HepG2 (cell line): Measurements from ENCODE around the gene SCMH1. TPM values are rescaled to one million over a fixed set of nuclear protein-coding genes. Genes with fewer than 3 reads are reported as not detected.

Experiments used
- ATAC-seq: fragments of 200-7000 bp; cut with Tn5 transposase; 3 replicates; pipeline ENCODE4 v1.9.1; 2020; ENCODE audit warnings: mild to moderate bottlenecking, moderate library complexity
- BruUV-seq: library from RNA; stranded (reverse); fragments of 400-500 nt; replicated peaks from 2 replicates; lab custom pipeline; 2021; lab: Mats Ljungman, UMichigan
- CTCF ChIA-PET: fragments of 300-600 bp; formaldehyde crosslinking; extraction: SDS; loops from one replicate; lab custom pipeline; 2021; ENCODE audit warnings: low total read pairs, inconsistent platforms, low intra/inter-chr PET ratio; lab: Yijun Ruan, JAX
- POLR2A ChIA-PET: fragments of 350-600 bp; sonication (Branson Sonifier 250); formaldehyde crosslinking; loops from one replicate; lab custom pipeline; 2020; ENCODE audit warnings: antibody characterized with exemption, inconsistent platforms; lab: Yijun Ruan, JAX
- DNase-seq: peaks from one replicate; pipeline ENCODE4 v3.0.0-alpha.2; 2015; ENCODE audit warnings: low spot score
- FAIRE-seq: peaks from 3 replicates; lab custom pipeline; 2011; peaks lifted over from hg19 to GRCh38; lab: Jason Lieb, UNC
- H2AFZ ChIP-seq: one replicate; pipeline ENCODE4 v1.6.1; 2011; ENCODE audit warnings: low read length, inconsistent platforms
- H3K27ac ChIP-seq: fragments of 300-600 bp; 3 replicates; pipeline ENCODE4 v1.8.0; 2011; ENCODE audit warnings: mixed run types, mild to moderate bottlenecking, mixed read lengths, low read length, inconsistent platforms; ENCODE audit not compliant: insufficient read depth; ENCODE audit errors: extremely low read length
- H3K27me3 ChIP-seq, 2 experiments: fragments of 200-600 bp in 1 of 2; 2 replicates in 1 of 2; 3 replicates in 1 of 2; pipeline versions ENCODE4 v1.6.0 to v1.8.0; 2011; ENCODE audit warnings: low read length in 2 of 2, mild to moderate bottlenecking in 2 of 2, moderate library complexity in 2 of 2, inconsistent platforms in 1 of 2; ENCODE audit not compliant: insufficient read depth in 2 of 2, control insufficient read depth in 1 of 2
- H3K36me3 ChIP-seq, 2 experiments: fragments of 200-600 bp in 1 of 2; replicated peaks in 1 of 2; 2 replicates in 1 of 2; 3 replicates in 1 of 2; pipeline versions ENCODE4 v1.5.1 to v1.8.0; 2011; ENCODE audit warnings: low read length in 2 of 2, inconsistent platforms in 1 of 2; ENCODE audit not compliant: insufficient read depth in 2 of 2, control insufficient read depth in 1 of 2
- H3K4me1 ChIP-seq: 2 replicates; pipeline ENCODE4 v1.5.1; 2012; ENCODE audit warnings: low read length, inconsistent platforms; ENCODE audit not compliant: insufficient read depth
- H3K4me2 ChIP-seq: 2 replicates; pipeline ENCODE4 v1.6.0; 2011; ENCODE audit warnings: low read depth, low read length, inconsistent platforms
- H3K4me3 ChIP-seq, 3 experiments: fragments of 200-600 bp in 1 of 3; sonication (generic), shearing (Covaris generic) in 1 of 3; replicated peaks in 1 of 3; 2 replicates each; pipeline ENCODE4 v1.5.1; 2011 to 2016; ENCODE audit warnings: low read length in 3 of 3, inconsistent platforms in 2 of 3, low read depth in 2 of 3, mild to moderate bottlenecking in 2 of 3, control low read depth in 1 of 3, mixed read lengths in 1 of 3; ENCODE audit not compliant: insufficient read depth in 1 of 3
- H3K79me2 ChIP-seq: one replicate; pipeline ENCODE4 v1.6.1; 2011; ENCODE audit warnings: low read length, inconsistent platforms; ENCODE audit not compliant: insufficient read depth
- H3K9ac ChIP-seq: 2 replicates; pipeline ENCODE4 v1.6.0; 2011; ENCODE audit warnings: mild to moderate bottlenecking, low read depth, low read length, inconsistent platforms; ENCODE audit not compliant: insufficient read depth
- H3K9me3 ChIP-seq: 2 replicates; pipeline ENCODE4 v1.5.1; 2012; ENCODE audit warnings: mild to moderate bottlenecking, low read length
- H4K20me1 ChIP-seq: 2 replicates; pipeline ENCODE4 v1.6.0; 2011; ENCODE audit warnings: inconsistent platforms, mild to moderate bottlenecking, low read length, moderate library complexity; ENCODE audit not compliant: insufficient read depth
- CEBPB ChIP-seq: IDR thresholded peaks from 2 replicates; pipeline ENCODE4 v1.6.1; 2011; ENCODE audit warnings: low read depth, low read length, improper control_type of control experiment, borderline replicate concordance
- MIER3 ChIP-seq: IDR thresholded peaks from 2 replicates; pipeline ENCODE4 v1.6.1; 2016; ENCODE audit warnings: missing compliant biosample characterization, borderline replicate concordance
- PRDM15 ChIP-seq: sonication (generic); formaldehyde crosslinking; IDR thresholded peaks from 2 replicates; pipeline ENCODE4 v1.4.0; 2020; ENCODE audit warnings: missing genetic modification reagents
- ZNF264 ChIP-seq: sonication (generic); formaldehyde crosslinking; IDR thresholded peaks from 2 replicates; pipeline ENCODE4 v1.4.0; 2020; ENCODE audit warnings: missing genetic modification reagents
- ZNF280B ChIP-seq: sonication (generic); formaldehyde crosslinking; IDR thresholded peaks from 2 replicates; pipeline ENCODE4 v1.5.0; 2020; ENCODE audit warnings: missing genetic modification reagents, mild to moderate bottlenecking, borderline replicate concordance
- in situ Hi-C: cut with HindIII; loops from 2 replicates; pipeline ENCODE4 v1.10.0; 2017; ENCODE audit warnings: low pct_unique_long_range_greater_than_20kb; ENCODE audit not compliant: extremely low pct_ligation_motif_present
- intact Hi-C: fragments of 100-400 bp; cut with micrococcal nuclease; formaldehyde crosslinking; loops from one replicate; pipeline ENCODE4 v1.10.0; 2022; ENCODE audit not compliant: unreplicated experiment
- polyA plus RNA-seq, 8 experiments: library from polyadenylated mRNA; depleted of rRNA in 3 of 8; stranded (reverse) in 7 of 8; unstranded in 1 of 8; fragments of >200 nt; fragmentation: Illumina TruSeq in 4 of 8; extraction: Trizol in 4 of 8; gene quantifications; 2 replicates each; pipeline versions ENCODE4 v1.2.1 to v1.2.3, GENCODE V29; 2011 to 2016; ENCODE audit warnings: low read depth in 4 of 8, missing spikeins in 1 of 8, mixed read lengths in 1 of 8; ENCODE audit not compliant: insufficient read depth in 1 of 8
- total RNA-seq, 5 experiments: library from RNA; depleted of rRNA; stranded (reverse); fragments of >200 nt; fragmentation: Illumina TruSeq; extraction: Trizol; gene quantifications; 2 replicates each; pipeline ENCODE4 v1.2.3, GENCODE V29; 2016; ENCODE audit warnings: low read depth in 1 of 5
- TF ChIP-seq, protein P1 (sequence below): sonication (generic); formaldehyde crosslinking; IDR thresholded peaks from 2 replicates; pipeline ENCODE4 v1.4.0; 2020; ENCODE audit warnings: missing genetic modification reagents; ENCODE audit errors: not compliant biosample characterization

SCMH1 gene
- total and polyA plus RNA-seq, 2 of the 13 experiments (the other 11 are each of a cell fraction or from before 2014, with no cell fraction given): 41.8 to 52.6 TPM

DNA sequence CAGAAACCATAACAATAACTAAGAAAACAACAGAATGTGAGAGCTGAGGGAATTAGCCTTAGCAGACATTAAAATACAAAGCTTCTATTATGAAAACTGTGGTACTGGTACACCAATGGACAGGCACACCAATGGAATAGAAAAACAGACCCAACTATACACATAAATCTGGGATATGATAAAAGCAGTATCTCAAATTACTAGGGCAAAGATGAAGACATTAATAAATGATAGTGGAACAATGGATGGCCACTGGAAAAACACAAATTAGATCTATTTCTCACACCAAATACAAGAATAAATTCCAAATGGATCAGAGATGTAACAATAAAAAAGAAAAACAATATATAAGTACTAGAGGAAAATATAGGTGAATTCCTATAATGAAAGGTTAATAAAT is 155.2 kb downstream of the SCMH1 start:
- FAIRE-seq (no peak), DNase-seq (no peak), ATAC-seq (no peak)
- Histone ChIP-seq H3K4me3 (no peak overlapping the region), H3K79me2 (no peaks in the 10 kb centered on the region), H3K27ac (no peak overlapping the region), H3K36me3 (no peaks in the 10 kb centered on the region; a peak in 1 of 5 replicates), H3K4me1 (no peaks in the 10 kb centered on the region), H2AFZ (no peak overlapping the region), H3K9ac (no peak overlapping the region), H3K4me2 (no peak overlapping the region), H4K20me1 (no peaks in the 10 kb centered on the region), H3K9me3 (no peaks in the 10 kb centered on the region), H3K27me3 (no peaks in the 10 kb centered on the region)
- TF ChIP-seq ZNF280B (no peak), MIER3 (CRISPR knock-in tag) (no peak), PRDM15 (CRISPR knock-in tag) (no peak), ZNF264 (no peak), CEBPB (no peak)
- TF ChIP-seq, protein P1, sequence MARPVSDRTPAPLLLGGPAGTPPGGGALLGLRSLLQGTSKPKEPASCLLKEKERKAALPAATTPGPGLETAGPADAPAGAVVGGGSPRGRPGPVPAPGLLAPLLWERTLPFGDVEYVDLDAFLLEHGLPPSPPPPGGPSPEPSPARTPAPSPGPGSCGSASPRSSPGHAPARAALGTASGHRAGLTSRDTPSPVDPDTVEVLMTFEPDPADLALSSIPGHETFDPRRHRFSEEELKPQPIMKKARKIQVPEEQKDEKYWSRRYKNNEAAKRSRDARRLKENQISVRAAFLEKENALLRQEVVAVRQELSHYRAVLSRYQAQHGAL (CRISPR knock-in tag): no peak
- POLR2A ChIA-PET: no interaction called here
- intact Hi-C loops (no loop called here), in situ Hi-C loops (no loop called here)
- no TSS peak for BruUV-seq
- CTCF ChIA-PET: no interaction called here
